LNCAP (cell line): Measurements from ENCODE around the gene HECTD2.

Experiments used
- TF ChIP-seq, protein P1 (sequence below): fragments of 450-650 bp; IDR thresholded peaks from 2 replicates; pipeline ENCODE4 v1.5.1; 2017; ENCODE audit warnings: mild to moderate bottlenecking

HECTD2 gene

DNA sequence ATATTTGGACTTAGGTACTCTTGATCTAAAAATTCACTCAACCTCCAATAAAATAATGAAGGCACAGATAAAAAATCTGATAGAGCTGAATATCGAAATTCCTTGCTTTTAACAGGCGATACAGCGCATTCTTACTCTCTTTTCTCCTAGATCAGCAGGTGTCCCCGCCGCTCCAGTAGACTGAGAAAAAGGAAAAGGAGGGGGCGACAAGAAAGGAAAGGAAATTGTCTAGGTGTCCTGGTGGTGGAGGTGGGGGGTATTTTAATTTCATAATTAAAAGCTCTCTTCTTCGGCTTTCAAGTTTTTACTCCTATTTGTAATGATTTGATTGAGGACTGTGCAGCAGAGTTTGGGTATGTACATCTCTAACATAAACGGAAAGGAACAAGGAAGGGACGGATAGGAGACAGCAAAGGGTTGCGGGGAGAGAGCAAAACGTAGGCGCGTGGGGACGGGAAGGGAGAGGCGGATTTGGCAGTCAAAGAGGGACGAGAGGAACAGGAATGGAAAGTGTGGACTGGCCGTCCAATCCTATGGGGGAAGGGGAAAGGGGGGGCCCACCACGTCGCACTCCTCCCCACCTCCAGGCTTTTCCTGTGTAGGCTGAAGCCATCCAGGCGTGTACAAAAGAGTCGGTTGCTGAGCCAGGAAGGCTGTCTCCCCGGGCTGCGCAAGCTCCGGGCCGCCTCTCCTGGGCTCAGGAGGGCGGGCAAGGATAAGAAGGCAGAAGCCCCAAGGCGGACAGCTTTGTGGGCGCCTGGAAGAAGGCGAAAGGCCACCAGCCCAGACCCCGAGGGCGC is 875 bp upstream of the HECTD2 start:
- TF ChIP-seq, protein P1, sequence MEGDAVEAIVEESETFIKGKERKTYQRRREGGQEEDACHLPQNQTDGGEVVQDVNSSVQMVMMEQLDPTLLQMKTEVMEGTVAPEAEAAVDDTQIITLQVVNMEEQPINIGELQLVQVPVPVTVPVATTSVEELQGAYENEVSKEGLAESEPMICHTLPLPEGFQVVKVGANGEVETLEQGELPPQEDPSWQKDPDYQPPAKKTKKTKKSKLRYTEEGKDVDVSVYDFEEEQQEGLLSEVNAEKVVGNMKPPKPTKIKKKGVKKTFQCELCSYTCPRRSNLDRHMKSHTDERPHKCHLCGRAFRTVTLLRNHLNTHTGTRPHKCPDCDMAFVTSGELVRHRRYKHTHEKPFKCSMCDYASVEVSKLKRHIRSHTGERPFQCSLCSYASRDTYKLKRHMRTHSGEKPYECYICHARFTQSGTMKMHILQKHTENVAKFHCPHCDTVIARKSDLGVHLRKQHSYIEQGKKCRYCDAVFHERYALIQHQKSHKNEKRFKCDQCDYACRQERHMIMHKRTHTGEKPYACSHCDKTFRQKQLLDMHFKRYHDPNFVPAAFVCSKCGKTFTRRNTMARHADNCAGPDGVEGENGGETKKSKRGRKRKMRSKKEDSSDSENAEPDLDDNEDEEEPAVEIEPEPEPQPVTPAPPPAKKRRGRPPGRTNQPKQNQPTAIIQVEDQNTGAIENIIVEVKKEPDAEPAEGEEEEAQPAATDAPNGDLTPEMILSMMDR = no peak; the same call in 1 of the 2 replicates

DNA sequence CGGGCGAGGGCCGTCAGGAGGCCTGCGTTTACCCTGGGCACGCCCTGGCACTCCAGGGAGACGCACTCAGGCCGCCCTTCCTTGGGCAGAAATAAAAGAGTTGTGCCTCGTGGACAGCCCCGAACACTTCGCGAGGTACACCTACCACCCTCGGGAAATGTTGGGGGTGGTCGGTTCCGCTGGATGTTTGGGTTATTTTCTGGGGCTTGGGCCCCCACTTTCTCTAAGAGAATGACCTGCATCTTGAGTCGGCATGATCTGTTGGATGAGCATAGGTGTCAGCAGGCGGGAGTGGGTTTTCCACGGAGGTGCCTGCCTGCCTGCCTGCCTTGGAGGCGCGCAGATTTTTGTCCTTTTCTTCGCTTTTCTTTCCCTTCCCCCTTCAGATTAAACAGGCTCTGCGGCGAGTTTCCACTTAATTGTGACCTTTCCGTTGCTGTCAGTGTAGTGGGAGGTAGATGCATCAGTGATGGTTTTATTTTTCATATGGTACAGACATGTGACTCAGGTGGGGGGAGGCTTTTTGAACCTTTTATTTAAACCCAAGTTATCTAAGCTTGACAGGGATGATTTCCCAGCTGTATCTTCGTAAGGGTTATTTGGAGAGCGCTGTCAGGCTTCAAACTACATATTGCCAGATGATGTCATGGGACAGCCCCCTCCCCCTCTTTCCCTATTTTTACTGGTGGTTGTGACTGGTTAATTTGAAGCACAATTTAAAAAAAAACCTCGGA is 661 bp downstream of the HECTD2 start:
- TF ChIP-seq, protein P1 = no peak

DNA sequence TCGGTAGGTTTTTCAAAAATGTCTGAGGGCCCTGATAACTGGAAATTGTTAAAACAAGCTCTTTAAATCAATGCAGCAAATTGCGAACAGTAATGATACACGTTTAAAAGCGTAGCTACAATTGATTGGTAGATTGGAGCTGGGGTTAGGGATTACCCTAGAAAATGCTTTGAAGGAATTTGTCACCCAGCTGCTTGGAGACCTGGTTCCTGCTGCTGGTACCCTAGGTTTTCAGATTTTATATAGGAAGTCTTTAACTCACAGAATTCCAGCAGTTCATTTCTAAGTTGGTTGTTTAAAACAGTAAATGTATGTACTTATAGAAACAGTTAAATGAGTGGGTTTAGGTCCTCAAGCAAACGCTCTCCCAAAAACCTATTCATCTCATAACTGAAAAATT is 1.5 kb downstream of the HECTD2 start:
- TF ChIP-seq, protein P1 = no peak

DNA sequence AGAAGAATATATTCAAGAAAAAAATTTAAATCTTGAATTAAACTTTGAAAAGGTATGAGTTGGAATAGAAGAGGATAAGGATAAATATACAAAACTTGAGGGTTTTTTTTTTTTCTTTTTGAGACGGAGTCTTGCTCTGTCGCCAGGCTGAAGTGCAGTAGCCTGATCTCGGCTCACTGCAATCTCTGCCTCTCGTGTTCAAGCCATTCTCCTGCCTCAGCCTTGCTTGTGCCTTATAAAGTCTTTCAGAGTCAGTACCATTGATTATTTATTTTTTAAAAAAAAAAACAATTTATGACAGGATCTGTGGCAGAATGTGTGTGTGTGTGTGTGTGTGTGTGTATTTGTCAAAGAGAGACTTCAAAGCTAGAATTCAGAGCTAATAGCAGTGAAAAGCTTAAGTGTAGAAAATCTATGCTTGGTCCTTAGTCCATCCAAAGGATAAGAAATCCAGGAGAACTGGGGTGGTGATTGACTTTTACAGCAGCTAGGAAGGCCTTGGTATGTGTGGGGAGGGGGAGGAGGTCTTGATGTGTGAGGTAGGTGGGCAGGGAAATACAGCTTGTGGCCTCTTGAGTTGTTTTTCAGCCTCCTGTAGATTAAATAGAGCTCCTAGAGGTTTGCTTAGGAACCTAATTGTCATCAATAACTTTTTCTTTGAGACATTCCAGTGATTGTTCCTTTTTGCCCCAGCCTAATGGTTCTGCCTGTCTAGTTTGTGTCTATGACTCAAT is 2.4 kb downstream of the HECTD2 start:
- TF ChIP-seq, protein P1 = no peak

DNA sequence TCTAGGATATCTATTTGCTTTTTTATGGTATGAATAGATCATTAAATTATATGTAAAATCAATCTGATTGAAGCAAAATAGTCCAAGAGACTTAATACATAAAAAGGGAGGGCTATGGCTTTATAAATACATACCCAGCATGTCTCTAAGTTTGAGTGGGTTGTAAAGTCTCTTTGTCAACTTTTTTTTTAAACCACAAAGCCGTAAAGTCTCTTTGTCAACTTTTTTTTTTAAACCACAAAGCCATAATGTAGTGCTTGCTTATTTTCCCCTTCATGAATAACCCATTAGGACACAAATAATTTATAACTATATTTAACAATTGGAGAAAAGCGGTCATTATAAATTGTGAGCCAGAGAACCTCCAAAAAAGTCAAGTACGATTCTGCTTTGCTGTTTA is 5.7 kb downstream of the HECTD2 start:
- TF ChIP-seq, protein P1 = no peak

DNA sequence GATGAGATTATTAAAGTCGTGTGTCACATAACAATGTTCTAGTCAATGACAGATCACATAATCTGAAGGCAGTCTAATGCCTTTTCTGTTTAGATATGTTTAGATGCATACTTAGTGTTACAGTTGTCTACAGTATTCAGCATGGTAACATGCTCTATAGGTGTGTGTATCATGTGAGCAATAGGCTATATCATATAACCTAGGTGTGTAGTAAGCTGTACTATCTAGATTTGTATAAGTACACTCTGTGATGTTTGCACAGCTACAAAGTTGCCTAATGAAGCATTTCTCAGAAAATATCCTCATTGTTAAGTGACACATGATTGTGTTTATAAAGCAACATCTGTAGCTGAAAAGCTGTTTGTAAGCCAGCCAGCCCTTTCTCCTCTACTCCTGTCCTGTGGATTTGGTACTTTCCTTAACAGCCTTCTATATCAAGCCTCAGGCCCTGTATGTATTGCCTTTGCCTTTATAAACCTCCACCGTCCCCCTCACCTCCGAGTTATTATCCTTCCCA is 6.3 kb downstream of the HECTD2 start:
- TF ChIP-seq, protein P1 = no peak

DNA sequence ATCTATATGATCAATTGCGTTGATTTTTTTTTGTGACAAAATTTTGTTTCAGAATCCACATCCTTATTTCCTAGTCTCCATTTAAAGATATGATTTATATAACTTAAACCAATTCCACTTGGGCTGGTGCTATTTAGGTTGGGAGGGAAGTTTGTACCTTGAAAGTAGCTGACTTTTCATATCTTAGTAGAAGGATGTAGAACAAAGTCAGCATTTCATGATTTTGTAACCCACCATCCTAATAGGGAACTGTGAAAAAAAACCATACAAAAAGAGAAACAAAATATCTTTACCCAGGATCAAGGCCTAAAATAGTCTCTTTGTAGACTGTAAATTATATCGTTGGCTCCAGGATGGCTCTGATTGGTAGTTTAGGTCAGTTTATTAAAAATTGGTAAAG is 8.3 kb downstream of the HECTD2 start:
- TF ChIP-seq, protein P1 = no peak
